HG02981 (cell line): ENCODE measurements around the gene ATOX1.
"Not testable (repeated sequence)": the region's sequence is repeated elsewhere in the genome, so short reads cannot be mapped to it uniquely, and the experiment has no call there.

Source experiments
- ATAC-seq: cut with Tn5 transposase; IDR thresholded peaks from one replicate; pipeline ENCODE4 v1.9.1; 2021; ENCODE audit warnings: mild to moderate bottlenecking, moderate library complexity; ENCODE audit not compliant: unreplicated experiment

Gene ATOX1

GRCh38 chr5:151699071-151699901 lies 59.1 kb downstream of the ATOX1 start:
- no peak for ATAC-seq

DNA sequence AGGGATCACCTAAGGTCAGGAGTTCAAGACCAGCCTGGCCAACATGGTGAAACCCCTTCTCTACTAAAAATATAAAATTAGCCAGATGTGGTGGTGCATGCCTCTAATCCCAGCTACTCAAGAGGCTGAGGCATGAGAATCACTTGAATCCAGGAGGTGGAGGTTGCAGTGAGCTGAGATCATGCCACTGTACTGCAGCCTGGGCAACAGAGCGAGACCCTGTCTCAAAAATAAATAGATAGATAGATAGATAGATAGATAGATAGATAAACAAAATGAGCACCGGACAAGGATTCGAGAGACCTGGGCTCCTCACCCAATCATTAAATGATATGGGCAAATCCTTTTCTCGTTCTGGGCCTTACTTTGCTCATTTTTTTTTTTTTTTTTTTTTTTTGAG lies 60.4 kb downstream of the ATOX1 start:
- ATAC-seq, result not testable (repeated sequence)

DNA sequence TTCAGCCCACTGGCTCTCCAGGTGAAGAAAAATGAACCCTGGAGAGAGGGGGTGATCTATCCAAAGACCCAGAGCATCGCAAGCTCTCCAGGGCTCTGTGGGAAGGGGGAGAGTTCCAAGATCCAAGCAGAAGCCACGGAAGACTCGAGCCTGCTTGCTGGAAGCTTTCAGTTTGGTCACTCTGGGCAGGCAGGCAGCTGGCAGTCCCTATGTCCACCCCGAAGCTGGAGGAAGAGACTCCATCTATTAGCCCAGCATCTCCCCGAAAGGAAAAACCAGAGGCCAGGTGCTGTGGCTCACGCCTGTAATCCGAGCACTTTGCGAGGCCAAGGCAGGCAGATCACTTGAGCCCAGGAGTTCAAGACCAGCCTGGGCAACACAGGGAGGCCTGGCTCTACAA lies 61.0 kb downstream of the ATOX1 start:
- ATAC-seq, result no peak

DNA sequence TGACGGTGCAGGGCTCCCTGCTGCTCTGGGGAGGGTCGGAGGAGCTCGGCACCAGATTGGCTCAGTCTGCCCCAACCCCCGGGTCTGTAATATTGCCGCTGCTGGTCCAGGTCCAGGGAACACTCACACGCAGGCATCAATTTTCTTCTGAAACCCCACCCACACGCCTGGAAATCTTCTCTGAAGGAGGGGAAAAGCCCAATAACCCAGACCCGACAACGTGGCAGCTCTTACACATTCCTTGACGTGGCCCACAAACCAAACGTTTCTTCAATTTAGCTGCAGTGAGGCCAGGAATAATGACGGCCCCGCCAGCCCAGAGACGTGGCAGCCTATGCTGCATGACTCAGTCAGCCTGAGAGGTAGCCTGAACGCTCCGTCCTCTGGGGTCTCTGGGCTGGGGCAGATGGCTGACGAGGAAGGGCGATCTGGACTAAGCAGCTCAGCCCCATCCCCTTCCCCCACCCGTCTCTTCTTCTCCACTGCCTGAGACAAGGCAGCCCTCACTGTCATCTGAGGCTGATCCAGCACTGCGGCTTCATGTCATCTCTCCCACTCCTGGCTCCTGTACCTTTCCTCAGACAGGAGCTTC lies 61.9 kb downstream of the ATOX1 start:
- ATAC-seq, result no peak

- ATAC-seq, result no peak
Measured at GRCh38 chr5:151695464-151695863, 63.0 kb downstream of the ATOX1 start.

- ATAC-seq, result no peak
Measured at GRCh38 chr5:151694035-151694485, 64.4 kb downstream of the ATOX1 start.
